Measurements from ENCODE around the gene HLA-DPB1.

HLA-DPB1 gene

GRCh38 chr6:33136310-33136900 is 60.6 kb downstream of the HLA-DPB1 start:
- no peak for DNase-seq (ENCODE audit: low read depth)
